Renal pelvis (tissue), 4 donors: ENCODE results near the gene MACIR. TPM values are rescaled to one million over a fixed set of nuclear protein-coding genes. Genes with fewer than 3 reads are reported as not detected.

Experiments used
- DNase-seq: peaks from one replicate; pipeline ENCODE4 v3.0.0-alpha.2; 2013
- polyA plus RNA-seq, 3 donors: library from polyadenylated mRNA; unstranded; fragments of 120-200 nt; gene quantifications; one replicate each; pipeline ENCODE4 v1.2.1, GENCODE V29; 2013; ENCODE audit not compliant: insufficient read length in 3 of 3

Gene MACIR
- polyA plus RNA-seq, 3 donors: 19.9 to 22.5 (median 21.1) TPM

DNA sequence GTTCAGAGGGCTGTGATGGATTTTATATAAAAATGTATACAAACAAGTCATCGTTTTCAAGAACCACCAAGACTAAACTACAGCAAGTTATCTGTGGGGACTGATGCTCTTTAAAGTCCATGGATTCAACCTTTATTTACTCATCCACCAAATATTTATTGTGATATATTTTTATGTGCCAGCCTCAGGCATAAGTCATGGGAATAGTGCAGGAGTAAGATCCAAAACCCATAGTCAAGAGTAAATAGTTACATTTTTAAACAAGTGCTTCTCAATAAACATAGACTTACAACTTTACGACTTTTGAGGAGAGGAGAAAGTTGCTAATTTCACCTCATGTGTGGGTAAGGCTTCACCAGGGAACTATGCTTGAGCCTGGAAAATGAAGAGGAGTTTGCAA lies 24.6 kb downstream of the MACIR start:
- no peak for DNase-seq

GRCh38 chr5:103283869-103284268 lies 25.3 kb downstream of the MACIR start:
- DNase-seq: no peak

- DNase-seq: no peak
Observed at GRCh38 chr5:103286622-103287021, 28.1 kb downstream of the MACIR start.

DNA sequence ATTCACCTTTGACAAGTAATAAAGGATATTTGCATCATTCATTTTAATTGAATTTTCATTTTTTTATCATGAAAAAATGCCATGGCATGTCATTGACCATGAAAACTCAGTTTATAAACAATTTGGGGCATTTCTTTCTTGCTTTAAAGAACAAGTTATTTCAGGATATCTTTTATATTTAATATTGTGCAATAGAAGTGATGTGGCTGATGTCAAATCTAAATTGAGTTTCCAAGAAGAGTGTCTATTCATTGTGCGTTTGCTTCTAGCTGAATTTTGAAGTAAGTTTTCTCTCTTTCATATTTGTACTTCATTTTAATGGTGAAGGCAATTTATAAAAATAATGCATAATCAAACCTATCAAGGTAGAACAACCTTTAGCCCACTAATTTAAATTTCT lies 30.5 kb downstream of the MACIR start:
- no peak for DNase-seq

- DNase-seq: no peak
Observed at GRCh38 chr5:103290846-103291245, 32.3 kb downstream of the MACIR start.

GRCh38 chr5:103291606-103292005 lies 33.0 kb downstream of the MACIR start:
- no peak for DNase-seq

- DNase-seq: no peak
Observed at GRCh38 chr5:103293099-103293498, 34.5 kb downstream of the MACIR start.

GRCh38 chr5:103293719-103294118 lies 35.2 kb downstream of the MACIR start:
- no peak for DNase-seq

- no peak for DNase-seq
Observed at GRCh38 chr5:103294906-103295305, 36.3 kb downstream of the MACIR start.

GRCh38 chr5:103295424-103295823 lies 36.9 kb downstream of the MACIR start:
- DNase-seq: no peak

DNA sequence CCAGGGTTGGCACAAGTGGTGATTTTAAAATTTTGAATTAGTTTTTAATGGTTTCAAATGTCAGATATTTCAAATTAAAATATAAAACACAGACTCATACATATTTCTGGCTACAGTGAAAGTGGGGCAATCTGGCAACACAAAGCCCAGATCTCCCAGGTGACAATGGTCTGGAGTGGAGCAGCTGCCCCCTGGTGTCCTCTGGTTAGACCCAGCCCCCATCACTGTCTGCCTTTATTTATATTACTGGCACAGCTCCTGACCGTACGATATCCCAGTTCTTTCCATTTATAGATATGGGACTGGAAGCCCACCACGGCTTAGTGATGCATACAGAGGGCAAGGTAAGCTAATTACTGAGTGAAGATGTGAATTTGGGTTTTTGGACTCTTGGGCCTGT lies 37.3 kb downstream of the MACIR start:
- no peak for DNase-seq

DNA sequence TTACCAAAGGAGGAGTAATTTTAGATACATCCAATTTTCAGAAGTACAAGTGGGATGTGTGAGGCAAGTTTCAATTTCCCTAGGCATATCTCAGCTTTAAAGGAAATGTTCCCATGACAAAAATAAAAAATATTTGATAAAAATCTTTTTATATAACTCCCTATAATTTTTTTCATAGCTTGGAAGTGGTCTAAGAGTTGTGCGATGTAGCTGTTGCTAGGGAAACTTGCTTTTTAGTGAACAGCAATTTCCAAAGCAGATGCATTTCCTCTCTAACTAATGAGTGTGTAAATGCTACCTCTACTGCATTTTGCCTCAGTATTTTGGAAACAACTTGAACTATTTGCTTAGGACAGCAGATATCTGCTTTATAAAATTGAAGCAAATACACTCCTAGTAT lies 39.6 kb downstream of the MACIR start:
- no peak for DNase-seq

DNA sequence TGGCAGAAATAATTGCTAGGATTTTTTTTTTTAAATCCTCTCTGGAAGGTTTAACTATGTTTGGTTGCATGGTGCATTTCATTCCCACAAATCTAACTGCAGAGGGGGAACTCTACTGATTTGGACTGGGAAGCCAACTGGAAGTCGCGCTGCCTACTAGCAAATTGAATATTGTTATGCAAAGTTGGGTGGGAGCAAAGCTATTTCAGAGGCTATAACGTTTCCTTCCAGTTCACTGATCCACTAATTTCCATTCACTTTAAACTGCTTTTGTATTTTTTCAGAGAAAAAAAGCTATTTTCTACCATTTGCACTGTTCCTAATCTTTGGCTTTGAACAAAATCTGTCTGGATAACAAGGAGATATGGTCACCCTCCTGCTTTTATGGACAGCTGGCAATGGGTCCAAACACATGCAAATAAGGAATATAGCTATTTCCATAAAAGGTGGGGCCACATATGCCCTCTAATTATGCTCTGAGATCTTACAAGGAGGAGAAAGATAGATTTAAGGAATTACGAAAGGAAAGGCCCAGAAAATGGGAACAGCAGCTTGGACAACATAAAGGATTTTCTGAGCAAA lies 40.1 kb downstream of the MACIR start:
- no peak for DNase-seq

GRCh38 chr5:103305809-103306208 lies 47.2 kb downstream of the MACIR start:
- no peak for DNase-seq

- no peak for DNase-seq
Observed at GRCh38 chr5:103307470-103307869, 48.9 kb downstream of the MACIR start.

DNA sequence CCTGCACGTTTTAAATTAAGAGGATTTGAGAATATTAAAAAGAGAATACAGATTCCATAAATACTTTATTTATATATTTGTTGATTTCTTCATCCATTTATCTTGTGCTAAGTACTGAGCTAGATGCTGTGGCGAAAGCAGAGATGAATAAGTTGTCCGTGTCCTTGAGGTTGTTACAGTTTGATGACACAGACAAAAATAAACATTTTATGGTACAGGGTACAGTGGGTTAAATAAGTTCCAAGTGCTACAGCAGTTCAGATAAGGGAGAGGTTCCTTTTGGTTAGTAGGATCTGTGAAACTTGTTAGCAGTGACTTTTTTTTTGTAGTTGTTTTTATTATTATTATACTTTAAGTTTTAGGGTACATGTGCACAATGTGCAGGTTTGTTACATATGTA lies 50.2 kb downstream of the MACIR start:
- DNase-seq: no peak

- no peak for DNase-seq
Observed at GRCh38 chr5:103313056-103313455, 54.5 kb downstream of the MACIR start.

DNA sequence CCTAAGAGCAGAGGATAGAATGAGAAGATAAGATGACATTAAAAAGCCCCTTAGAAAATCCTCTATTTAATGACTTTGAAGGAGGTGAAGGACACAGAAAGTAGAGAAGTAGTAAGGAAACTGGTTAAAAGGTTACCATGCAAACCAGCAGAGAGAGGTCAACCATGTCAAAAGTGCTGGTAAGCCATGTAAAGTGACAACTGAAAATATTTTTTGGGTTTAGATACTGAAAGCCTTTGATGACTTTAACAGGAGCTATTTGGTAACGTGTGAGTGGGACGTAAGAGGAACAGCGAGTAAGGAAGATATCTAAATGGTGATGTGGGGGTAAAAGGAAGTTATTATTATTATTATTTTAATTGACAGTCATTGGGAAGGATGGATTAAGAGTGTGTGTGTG lies 56.9 kb downstream of the MACIR start:
- no peak for DNase-seq

DNA sequence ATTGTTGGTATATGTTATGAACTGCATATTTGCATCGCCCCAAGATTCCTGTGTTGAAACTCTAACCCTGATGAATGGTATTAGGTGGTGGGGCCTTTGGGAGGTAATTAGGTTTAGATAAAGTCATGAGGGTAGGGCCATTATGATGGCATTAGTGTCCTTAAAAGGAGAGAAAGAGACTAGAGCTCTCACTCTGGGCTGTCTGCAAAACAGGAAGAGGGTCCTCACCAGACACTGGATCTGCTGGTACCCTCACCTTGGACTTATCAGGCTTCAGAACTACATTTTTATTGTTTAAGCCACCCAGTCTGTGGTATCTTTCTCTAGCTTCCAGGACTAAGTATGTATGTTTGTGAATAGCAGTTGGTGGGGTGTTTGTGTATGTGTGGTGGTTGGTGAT lies 68.9 kb downstream of the MACIR start:
- DNase-seq: no peak

- DNase-seq: no peak
Observed at GRCh38 chr5:103327893-103328292, 69.3 kb downstream of the MACIR start.
